Smooth muscle cell of bladder (primary cell): Measurements from ENCODE around the gene EDNRB. TPM values are rescaled to one million over a fixed set of nuclear protein-coding genes. Genes with fewer than 3 reads are reported as not detected.

ENCODE experiments used
- total RNA-seq: library from RNA; depleted of rRNA; stranded (reverse); fragments of >200 nt; gene quantifications from 2 replicates; pipeline ENCODE4 v1.2.3, GENCODE V29; 2014

The EDNRB gene
- 41.0 and 144 TPM in 2 replicates for total RNA-seq

DNA sequence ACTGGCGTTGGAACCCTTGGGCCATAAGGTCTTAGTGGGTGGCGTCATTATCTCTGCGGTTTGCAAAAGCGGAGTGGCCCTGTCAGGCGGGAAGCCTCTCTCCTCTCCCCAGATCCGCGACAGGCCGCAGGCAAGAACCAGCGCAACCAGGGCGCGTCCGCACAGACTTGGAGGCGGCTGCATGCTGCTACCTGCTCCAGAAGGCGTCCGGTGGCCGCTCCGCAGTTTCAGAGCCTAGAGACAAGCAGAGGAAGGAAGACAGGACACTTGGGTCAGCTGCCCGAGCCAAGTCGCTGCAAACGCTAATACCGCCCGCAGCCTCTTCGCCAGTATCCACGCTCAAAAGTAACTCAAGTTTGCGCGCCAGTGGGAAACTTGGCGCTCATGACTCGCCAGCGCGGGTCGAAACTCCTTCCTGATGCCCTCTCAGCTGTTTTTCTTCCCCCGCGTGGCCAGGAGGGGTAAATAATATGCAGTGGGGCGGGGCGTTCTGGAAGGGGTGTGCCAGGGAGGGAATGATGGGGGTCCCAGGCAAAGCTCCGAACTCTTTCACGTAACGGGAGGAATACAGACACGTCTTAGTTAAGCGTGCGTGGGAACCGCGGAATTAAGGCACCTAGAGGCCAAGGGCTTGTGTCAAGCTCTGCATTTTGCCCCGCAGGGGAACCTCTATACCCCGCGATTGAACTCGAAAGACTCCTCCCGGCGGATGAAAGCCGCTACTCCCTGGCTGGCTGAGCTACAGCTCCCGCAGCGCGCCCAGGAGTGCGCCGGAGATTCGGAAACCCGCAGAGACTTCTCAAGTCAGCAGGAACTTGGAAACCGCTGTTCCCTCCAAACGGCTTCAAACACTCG lies at the start of gene EDNRB:
Gene EDNRB (minus strand): TSS at position 441 of the 855 bp plus-strand sequence. CDS start 258 bp downstream, at position 183.

Other genes with a start within 250 kb of the EDNRB start
- 0.14 and 0.37 TPM in 2 replicates for gene SLAIN1, start 221.1 kb downstream of the EDNRB start, total RNA-seq